HCT116 (cell line): ENCODE data around the gene CISD3. TPM values are rescaled to one million over a fixed set of nuclear protein-coding genes. Genes with fewer than 3 reads are reported as not detected.

Experiments
- ATAC-seq: fragments of 200-7000 bp; cut with Tn5 transposase; 2 replicates; pipeline ENCODE4 v1.9.1; 2020; ENCODE audit warnings: mild to moderate bottlenecking, moderate library complexity
- BruUV-seq: library from RNA; stranded (reverse); fragments of 400-500 nt; replicated peaks from 2 replicates; lab custom pipeline; 2021; lab: Mats Ljungman, UMichigan
- CTCF ChIA-PET: fragments of 300-600 bp; sonication (Branson Sonifier 250); formaldehyde crosslinking; loops from one replicate; lab custom pipeline; 2021; ENCODE audit warnings: antibody characterized with exemption; lab: Charles Lee
- POLR2A ChIA-PET: fragments of 300-600, 350-600 bp; sonication (Branson Sonifier 250); formaldehyde crosslinking; loops from one replicate; lab custom pipeline; 2021; ENCODE audit warnings: antibody characterized with exemption; lab: Charles Lee
- RAD21 ChIA-PET, 2 experiments: fragments of 300-600 bp; sonication (Branson Sonifier 250); formaldehyde crosslinking; loops; one replicate each; lab custom pipeline; 2023; ENCODE audit warnings: low total read pairs in 2 of 2; ENCODE audit not compliant: uncharacterized antibody in 2 of 2, unreplicated experiment in 2 of 2, low non-redundant PET in 1 of 2; lab: Charles Lee
- DNase-seq: peaks from one replicate; pipeline ENCODE4 v3.0.0-alpha.2; 2010; ENCODE audit warnings: low read depth, low spot score
- H2AFZ ChIP-seq: fragments of 200-600 bp; shearing (Covaris generic), sonication (generic); 2 replicates; pipeline ENCODE4 v1.6.1; 2017; ENCODE audit warnings: low read depth, mixed run types, mixed read lengths, antibody characterized with exemption, low read length; ENCODE audit not compliant: poor library complexity, severe bottlenecking
- H3K27ac ChIP-seq: 2 replicates; pipeline ENCODE4 v1.5.1; 2012; ENCODE audit warnings: low read depth, low read length
- H3K27me3 ChIP-seq: fragments of 200-600 bp; sonication (generic); 2 replicates; pipeline ENCODE4 v1.6.1; 2016; ENCODE audit warnings: mixed run types, low read length, mixed read lengths; ENCODE audit not compliant: insufficient read depth
- H3K36me3 ChIP-seq, 2 experiments: fragments of 200-500 bp in 1 of 2; fragments of 200-600 bp in 1 of 2; sonication (Bioruptor generic) in 1 of 2; sonication (generic) in 1 of 2; 2 replicates each; pipeline versions ENCODE4 v1.5.1 to v1.6.1; 2014 to 2016; ENCODE audit warnings: low read length in 2 of 2, inconsistent platforms in 1 of 2, mixed read lengths in 1 of 2, mixed run types in 1 of 2; ENCODE audit not compliant: insufficient read depth in 2 of 2, control insufficient read depth in 1 of 2
- H3K4me1 ChIP-seq, 2 experiments: fragments of 200-600 bp in 1 of 2; sonication (generic) in 1 of 2; 2 replicates each; pipeline versions ENCODE4 v1.5.1 to v1.6.1; 2012 to 2017; ENCODE audit warnings: low read length in 2 of 2, inconsistent platforms in 1 of 2, mild to moderate bottlenecking in 1 of 2, mixed read lengths in 1 of 2, mixed run types in 1 of 2, moderate library complexity in 1 of 2; ENCODE audit not compliant: insufficient read depth in 2 of 2, control insufficient read depth in 1 of 2
- H3K4me2 ChIP-seq: fragments of 200-600 bp; sonication (generic); 2 replicates; pipeline ENCODE4 v1.6.1; 2017; ENCODE audit warnings: mixed run types, low read length, mixed read lengths
- H3K4me3 ChIP-seq, 2 experiments: fragments of 200-600 bp in 1 of 2; sonication (generic) in 1 of 2; replicated peaks in 1 of 2; 2 replicates each; pipeline ENCODE4 v1.5.1; 2011 to 2016; ENCODE audit warnings: low read length in 2 of 2, control low read depth in 1 of 2, low read depth in 1 of 2, mild to moderate bottlenecking in 1 of 2, mixed read lengths in 1 of 2, mixed run types in 1 of 2
- H3K79me2 ChIP-seq: fragments of 200-600 bp; sonication (generic); 2 replicates; pipeline ENCODE4 v1.6.1; 2017; ENCODE audit warnings: mild to moderate bottlenecking, mixed run types, low read length, moderate library complexity, mixed read lengths; ENCODE audit not compliant: insufficient read depth
- H3K9ac ChIP-seq: fragments of 200-600 bp; sonication (generic); 2 replicates; pipeline ENCODE4 v1.6.1; 2016; ENCODE audit warnings: low read length, mixed read lengths
- H3K9me2 ChIP-seq: fragments of 200-600 bp; sonication (generic), shearing (Covaris generic); 2 replicates; pipeline ENCODE4 v1.6.1; 2017; ENCODE audit warnings: mixed run types, mild to moderate bottlenecking, moderate library complexity; ENCODE audit not compliant: insufficient read depth
- H3K9me3 ChIP-seq, 2 experiments: fragments of 200-500 bp in 1 of 2; fragments of 200-600 bp in 1 of 2; sonication (Bioruptor generic) in 1 of 2; sonication (generic) in 1 of 2; 2 replicates each; pipeline ENCODE4 v1.6.1; 2014 to 2017; ENCODE audit warnings: low read length in 2 of 2, mixed read lengths in 2 of 2, inconsistent platforms in 1 of 2, low read depth in 1 of 2, mild to moderate bottlenecking in 1 of 2, mixed run types in 1 of 2, moderate library complexity in 1 of 2; ENCODE audit not compliant: control insufficient read depth in 1 of 2, insufficient read depth in 1 of 2
- H4K20me1 ChIP-seq: fragments of 200-600 bp; sonication (generic), shearing (Covaris generic); 2 replicates; pipeline ENCODE4 v1.6.1; 2017; ENCODE audit warnings: mixed run types, mild to moderate bottlenecking, moderate library complexity; ENCODE audit not compliant: insufficient read depth
- CBX3 ChIP-seq: IDR thresholded peaks from 2 replicates; pipeline ENCODE4 v1.6.1; 2012; ENCODE audit warnings: low read depth
- CEBPB ChIP-seq: IDR thresholded peaks from 2 replicates; pipeline ENCODE4 v1.6.1; 2012; ENCODE audit warnings: low read depth
- EGR1 ChIP-seq: IDR thresholded peaks from 2 replicates; pipeline ENCODE4 v1.6.1; 2012; ENCODE audit warnings: low read depth
- ELF1 ChIP-seq: IDR thresholded peaks from 2 replicates; pipeline ENCODE4 v1.6.1; 2012; ENCODE audit warnings: low read depth, borderline replicate concordance
- EZH2phosphoT487 ChIP-seq: fragments of 200-600 bp; IDR thresholded peaks from 2 replicates; pipeline ENCODE4 v1.6.1; 2018; ENCODE audit warnings: antibody characterized with exemption, borderline replicate concordance
- FOSL1 ChIP-seq: IDR thresholded peaks from 2 replicates; pipeline ENCODE4 v1.6.1; 2012; ENCODE audit warnings: low read depth
- POLR2A ChIP-seq: IDR thresholded peaks from 2 replicates; pipeline ENCODE4 v1.7.0; 2011; ENCODE audit warnings: borderline replicate concordance; ENCODE audit not compliant: insufficient read depth, insufficient read length; ENCODE audit errors: extremely low read depth
- POLR2AphosphoS5 ChIP-seq: IDR thresholded peaks from 2 replicates; pipeline ENCODE4 v1.6.1; 2011; ENCODE audit warnings: mild to moderate bottlenecking, low read depth, low read length, moderate library complexity
- RAD21 ChIP-seq: IDR thresholded peaks from 2 replicates; pipeline ENCODE4 v1.6.1; 2012; ENCODE audit warnings: low read depth, mild to moderate bottlenecking
- SIN3A ChIP-seq: IDR thresholded peaks from 2 replicates; pipeline ENCODE4 v1.6.1; 2012; ENCODE audit warnings: low read depth
- SP1 ChIP-seq: IDR thresholded peaks from 2 replicates; pipeline ENCODE4 v1.6.1; 2012; ENCODE audit warnings: low read depth
- SRF ChIP-seq: IDR thresholded peaks from 2 replicates; pipeline ENCODE4 v1.6.1; 2012; ENCODE audit warnings: low read depth
- YY1 ChIP-seq: IDR thresholded peaks from 2 replicates; pipeline ENCODE4 v1.6.1; 2011; ENCODE audit warnings: low read length, low read depth, moderate library complexity, mild to moderate bottlenecking; ENCODE audit not compliant: insufficient replicate concordance; ENCODE audit errors: extremely low read depth
- ZNF274 ChIP-seq: fragments of 200-500 bp; sonication (Bioruptor generic); IDR thresholded peaks from 2 replicates; pipeline ENCODE4 v1.6.1; 2014; ENCODE audit warnings: mild to moderate bottlenecking, low read depth, low read length, inconsistent platforms
- intact Hi-C: fragments of 100-400 bp; cut with micrococcal nuclease; formaldehyde crosslinking; loops from 2 replicates; pipeline ENCODE4 v1.10.0; 2022
- total RNA-seq: library from RNA; stranded (reverse); gene quantifications from one replicate; pipeline ENCODE4 v1.2.1, GENCODE V29; 2021; ENCODE audit not compliant: unreplicated experiment
- TF ChIP-seq, protein P1 (sequence below): IDR thresholded peaks from 2 replicates; pipeline ENCODE4 v1.6.1; 2011; ENCODE audit warnings: mild to moderate bottlenecking, low read length, moderate library complexity; ENCODE audit not compliant: insufficient replicate concordance; ENCODE audit errors: extremely low read depth
- TF ChIP-seq, protein P2 (sequence below): IDR thresholded peaks from 2 replicates; pipeline ENCODE4 v1.6.1; 2012
- TF ChIP-seq, protein P3 (sequence below), 3 experiments: fragments of 200-600 bp in 1 of 3; sonication (generic) in 1 of 3; IDR thresholded peaks in 2 of 3; conservative IDR thresholded peaks in 1 of 3; 2 replicates each; pipeline ENCODE4 v1.5.1; 2012 to 2017; ENCODE audit warnings: low read depth in 2 of 3, low read length in 2 of 3, antibody characterized with exemption in 1 of 3, borderline replicate concordance in 1 of 3, control low read depth in 1 of 3, mild to moderate bottlenecking in 1 of 3, mixed read lengths in 1 of 3, mixed run types in 1 of 3, moderate library complexity in 1 of 3; ENCODE audit not compliant: insufficient read depth in 1 of 3
- TF ChIP-seq, protein P4 (sequence below): IDR thresholded peaks from 2 replicates; pipeline ENCODE4 v1.6.1; 2012

CISD3 gene
- total RNA-seq, 1 experiment from 2014 or later: 50.2 TPM

DNA sequence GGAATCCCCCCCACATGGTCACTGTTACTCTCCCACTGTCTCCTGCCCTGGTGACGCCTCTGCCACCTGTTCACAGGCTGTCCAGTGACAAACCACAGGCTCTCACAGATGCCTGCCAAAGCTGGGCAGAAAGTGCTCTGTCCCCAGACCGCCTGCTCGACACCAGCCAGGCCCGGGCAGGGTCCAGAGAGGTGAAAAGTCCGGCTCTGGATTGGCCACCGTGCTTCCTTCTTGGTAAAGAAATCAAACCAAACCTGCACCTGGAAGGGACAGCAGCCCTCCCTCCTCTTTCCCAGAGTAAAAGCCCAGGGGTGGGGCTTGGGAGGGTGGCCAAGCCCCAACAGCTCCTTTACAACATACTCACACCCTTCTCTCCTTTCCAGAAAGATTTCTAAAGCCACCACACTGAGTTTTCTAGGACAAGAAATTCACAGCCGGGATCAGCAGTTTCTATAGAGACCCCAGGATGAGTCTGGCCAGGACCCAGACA, 11.8 kb downstream of the CISD3 start (continued):
- no peak for TF ChIP-seq CEBPB

DNA sequence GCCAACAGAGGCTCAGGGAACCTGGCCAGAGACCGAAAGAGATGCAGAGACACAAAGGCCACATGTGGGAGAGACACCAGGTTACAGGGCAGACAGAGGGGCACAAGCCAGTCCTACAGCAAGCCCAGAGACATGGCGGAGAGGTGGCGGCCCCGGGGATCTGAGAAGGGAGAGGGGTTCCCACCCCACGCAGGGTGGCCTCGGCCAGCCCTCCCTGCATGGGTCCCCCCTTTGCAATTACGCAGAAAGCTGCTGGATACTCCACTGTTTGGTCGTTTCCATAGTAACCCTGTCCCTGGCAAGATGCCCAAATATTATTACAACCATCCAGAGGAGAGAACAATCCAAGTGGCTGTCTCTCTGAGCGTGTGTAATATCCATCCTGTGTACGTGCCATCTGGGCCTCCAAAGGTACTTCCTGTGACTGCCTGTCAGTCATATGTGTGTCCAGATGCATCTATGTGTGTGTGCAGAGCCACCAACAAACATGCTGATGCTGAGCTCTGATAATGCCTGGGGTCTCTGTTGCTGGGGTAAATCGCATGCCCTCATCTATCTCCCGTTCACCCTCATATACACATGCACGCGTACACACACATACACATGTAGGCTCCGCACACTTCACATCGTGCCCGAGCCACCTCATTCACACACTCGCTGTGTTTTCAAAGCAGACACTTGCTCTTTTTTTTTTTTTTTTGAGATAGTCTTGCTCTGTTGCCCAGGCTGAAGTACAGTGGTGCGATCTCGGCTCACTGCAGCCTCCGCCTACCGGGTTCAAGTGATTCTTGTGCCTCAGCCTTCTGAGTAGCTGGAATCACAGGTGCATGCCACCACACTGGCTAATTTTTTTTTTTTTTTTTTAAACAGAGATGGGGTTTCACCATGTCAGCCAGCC, 12.5 kb downstream of the CISD3 start:
- no peak for TF ChIP-seq FOSL1
- TF ChIP-seq, protein P1, sequence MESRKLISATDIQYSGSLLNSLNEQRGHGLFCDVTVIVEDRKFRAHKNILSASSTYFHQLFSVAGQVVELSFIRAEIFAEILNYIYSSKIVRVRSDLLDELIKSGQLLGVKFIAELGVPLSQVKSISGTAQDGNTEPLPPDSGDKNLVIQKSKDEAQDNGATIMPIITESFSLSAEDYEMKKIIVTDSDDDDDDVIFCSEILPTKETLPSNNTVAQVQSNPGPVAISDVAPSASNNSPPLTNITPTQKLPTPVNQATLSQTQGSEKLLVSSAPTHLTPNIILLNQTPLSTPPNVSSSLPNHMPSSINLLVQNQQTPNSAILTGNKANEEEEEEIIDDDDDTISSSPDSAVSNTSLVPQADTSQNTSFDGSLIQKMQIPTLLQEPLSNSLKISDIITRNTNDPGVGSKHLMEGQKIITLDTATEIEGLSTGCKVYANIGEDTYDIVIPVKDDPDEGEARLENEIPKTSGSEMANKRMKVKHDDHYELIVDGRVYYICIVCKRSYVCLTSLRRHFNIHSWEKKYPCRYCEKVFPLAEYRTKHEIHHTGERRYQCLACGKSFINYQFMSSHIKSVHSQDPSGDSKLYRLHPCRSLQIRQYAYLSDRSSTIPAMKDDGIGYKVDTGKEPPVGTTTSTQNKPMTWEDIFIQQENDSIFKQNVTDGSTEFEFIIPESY: no peak
- no peak for TF ChIP-seq EGR1
- TF ChIP-seq, protein P2, sequence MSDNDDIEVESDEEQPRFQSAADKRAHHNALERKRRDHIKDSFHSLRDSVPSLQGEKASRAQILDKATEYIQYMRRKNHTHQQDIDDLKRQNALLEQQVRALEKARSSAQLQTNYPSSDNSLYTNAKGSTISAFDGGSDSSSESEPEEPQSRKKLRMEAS: no peak
- no peak for TF ChIP-seq ELF1
- no peak for TF ChIP-seq POLR2AphosphoS5
- no peak for TF ChIP-seq YY1
- no peak for TF ChIP-seq SRF
- no peak for TF ChIP-seq RAD21
- no peak for TF ChIP-seq CEBPB
- no peak for TF ChIP-seq SP1
- no peak for TF ChIP-seq ZNF274
- TF ChIP-seq POLR2A: no peak
- TF ChIP-seq, protein P3, sequence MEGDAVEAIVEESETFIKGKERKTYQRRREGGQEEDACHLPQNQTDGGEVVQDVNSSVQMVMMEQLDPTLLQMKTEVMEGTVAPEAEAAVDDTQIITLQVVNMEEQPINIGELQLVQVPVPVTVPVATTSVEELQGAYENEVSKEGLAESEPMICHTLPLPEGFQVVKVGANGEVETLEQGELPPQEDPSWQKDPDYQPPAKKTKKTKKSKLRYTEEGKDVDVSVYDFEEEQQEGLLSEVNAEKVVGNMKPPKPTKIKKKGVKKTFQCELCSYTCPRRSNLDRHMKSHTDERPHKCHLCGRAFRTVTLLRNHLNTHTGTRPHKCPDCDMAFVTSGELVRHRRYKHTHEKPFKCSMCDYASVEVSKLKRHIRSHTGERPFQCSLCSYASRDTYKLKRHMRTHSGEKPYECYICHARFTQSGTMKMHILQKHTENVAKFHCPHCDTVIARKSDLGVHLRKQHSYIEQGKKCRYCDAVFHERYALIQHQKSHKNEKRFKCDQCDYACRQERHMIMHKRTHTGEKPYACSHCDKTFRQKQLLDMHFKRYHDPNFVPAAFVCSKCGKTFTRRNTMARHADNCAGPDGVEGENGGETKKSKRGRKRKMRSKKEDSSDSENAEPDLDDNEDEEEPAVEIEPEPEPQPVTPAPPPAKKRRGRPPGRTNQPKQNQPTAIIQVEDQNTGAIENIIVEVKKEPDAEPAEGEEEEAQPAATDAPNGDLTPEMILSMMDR (IDR thresholded peaks at IDR 0.05 in 2 of 3, conservative IDR thresholded peaks at IDR 0.05 in 1 of 3; ENCODE audit: borderline replicate concordance in 1 of 3, insufficient read depth in 1 of 3, low read depth in 2 of 3, low read length in 2 of 3): no peak
- TF ChIP-seq SIN3A: no peak
- TF ChIP-seq, protein P4, sequence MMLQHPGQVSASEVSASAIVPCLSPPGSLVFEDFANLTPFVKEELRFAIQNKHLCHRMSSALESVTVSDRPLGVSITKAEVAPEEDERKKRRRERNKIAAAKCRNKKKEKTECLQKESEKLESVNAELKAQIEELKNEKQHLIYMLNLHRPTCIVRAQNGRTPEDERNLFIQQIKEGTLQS: no peak
- TF ChIP-seq CBX3: no peak
- no peak for TF ChIP-seq EZH2phosphoT487
- no TSS peak for BruUV-seq
- Histone ChIP-seq H3K27me3 (no peaks in the 10 kb centered on the region), H3K9ac (no peak overlapping the region), H4K20me1 (no peaks in the 10 kb centered on the region), H3K27ac (no peak overlapping the region), H3K4me1 (peaks cover 21 to 33% of the 10 kb centered on the region in 2 experiments), H3K9me2 (no peaks in the 10 kb centered on the region), H3K36me3 (peaks cover 13 to 16% of the 10 kb centered on the region in 2 experiments; a peak in 3 of 4 replicates), H3K9me3 (no peaks in the 10 kb centered on the region), H3K4me3 (no peak overlapping the region), H2AFZ (no peak overlapping the region), H3K79me2 (peaks cover 71% of the 10 kb centered on the region), H3K4me2 (no peak overlapping the region)
- ChIA-PET CTCF (no interaction called here), RAD21 (no interaction called here), POLR2A (no interaction called here)
- no peak for DNase-seq
- intact Hi-C loops: no loop called here
- no peak for ATAC-seq
